Gastrocnemius medialis (tissue), 4 donors: ENCODE data around the gene HERC4.

Source experiments
- CTCF ChIP-seq, 5 experiments: fragments of 450-650 bp in 3 of 5; fragments of 200-600 bp in 2 of 5; sonication (generic) in 2 of 5; IDR thresholded peaks in 4 of 5; conservative IDR thresholded peaks in 1 of 5; 1 replicate in 4 of 5; 2 replicates in 1 of 5; pipeline ENCODE4 v1.5.1; 2016 to 2019; ENCODE audit warnings: antibody characterized with exemption in 5 of 5, mild to moderate bottlenecking in 3 of 5, moderate library complexity in 3 of 5
- POLR2A ChIP-seq, 2 donors: fragments of 450-650 bp; IDR thresholded peaks; one replicate each; pipeline ENCODE4 v1.6.1; 2017; ENCODE audit warnings: antibody characterized with exemption in 2 of 2, mild to moderate bottlenecking in 2 of 2, moderate library complexity in 2 of 2

GRCh38 chr10:68080853-68081431, 5.9 kb upstream of the HERC4 start:
- TF ChIP-seq CTCF (IDR thresholded peaks at IDR 0.05 in 4 of 5, conservative IDR thresholded peaks at IDR 0.05 in 1 of 5) (no peak), POLR2A (IDR thresholded peaks at IDR 0.05) (no peak)
